NCI-H82 treated with DMSO at 0.1 percent for 48 hours (cell line): Measurements from ENCODE around the gene CNST.

Source experiments
- DNase-seq: peaks from one replicate; lab custom pipeline; 2025; ENCODE audit not compliant: unreplicated experiment; lab: John Stamatoyannopoulos, UW

CNST gene

GRCh38 chr1:246566128-246566812, at the start of gene CNST, which contains the start of gene TFB2M:
CNST (plus strand) TSS chr1:246566456; CDS start chr1:246591563, 25,107 bp downstream.
TFB2M (minus strand) TSS chr1:246566261; CDS start chr1:246566138, 123 bp downstream.
- DNase-seq: peak; percentile 99

- DNase-seq: no peak
Measured at GRCh38 chr1:246517391-246517790, 48.9 kb upstream of the CNST start.

GRCh38 chr1:246518456-246519205, 47.6 kb upstream of the CNST start:
- no peak for DNase-seq

GRCh38 chr1:246519514-246519913, 46.7 kb upstream of the CNST start:
- no peak for DNase-seq

GRCh38 chr1:246526380-246526779, 39.9 kb upstream of the CNST start:
- DNase-seq: no peak

- DNase-seq: no peak
Measured at GRCh38 chr1:246526915-246527314, 39.3 kb upstream of the CNST start.

- no peak for DNase-seq
Measured at GRCh38 chr1:246527402-246528088, 38.7 kb upstream of the CNST start.

GRCh38 chr1:246528933-246529731, 37.1 kb upstream of the CNST start:
- DNase-seq: peak; percentile 17

- no peak for DNase-seq
Measured at GRCh38 chr1:246530482-246530881, 35.8 kb upstream of the CNST start.

- DNase-seq: no peak
Measured at GRCh38 chr1:246532519-246532918, 33.7 kb upstream of the CNST start.

- DNase-seq: peak; percentile 99
Measured at GRCh38 chr1:246533371-246533905, 32.8 kb upstream of the CNST start.

- no peak for DNase-seq
Measured at GRCh38 chr1:246534114-246534513, 32.1 kb upstream of the CNST start.

GRCh38 chr1:246537441-246537840, 28.8 kb upstream of the CNST start:
- no peak for DNase-seq

- DNase-seq: no peak
Measured at GRCh38 chr1:246537887-246538286, 28.4 kb upstream of the CNST start.

- DNase-seq: no peak
Measured at GRCh38 chr1:246540738-246541491, 25.3 kb upstream of the CNST start.

- DNase-seq: no peak
Measured at GRCh38 chr1:246544001-246544400, 22.3 kb upstream of the CNST start.

GRCh38 chr1:246549665-246550064, 16.6 kb upstream of the CNST start:
- no peak for DNase-seq

GRCh38 chr1:246550402-246550801, 15.9 kb upstream of the CNST start:
- DNase-seq: no peak

- no peak for DNase-seq
Measured at GRCh38 chr1:246552110-246552509, 14.1 kb upstream of the CNST start.

GRCh38 chr1:246554201-246554600, 12.1 kb upstream of the CNST start:
- DNase-seq: no peak
